HG03558 (cell line): ENCODE measurements around the gene PRR7.

ENCODE experiments used
- ATAC-seq: cut with Tn5 transposase; IDR thresholded peaks from one replicate; pipeline ENCODE4 v1.9.1; 2021; ENCODE audit warnings: moderate number of reproducible peaks; ENCODE audit not compliant: unreplicated experiment; ENCODE audit errors: extremely low read depth

Gene PRR7

GRCh38 chr5:177494346-177495195 is 48.0 kb downstream of the PRR7 start:
- ATAC-seq: no peak

- no peak for ATAC-seq
These were observed 48.8 kb downstream of the PRR7 start for GRCh38 chr5:177495243-177496060.

- ATAC-seq: no peak
These were observed 49.6 kb downstream of the PRR7 start for GRCh38 chr5:177496070-177496726.

GRCh38 chr5:177496727-177497291 is 50.2 kb downstream of the PRR7 start:
- no peak for ATAC-seq

GRCh38 chr5:177497292-177498012 is 50.8 kb downstream of the PRR7 start, which contains the start of gene PDLIM7:
Gene PDLIM7, minus strand, starts transcription at chr5:177497604. Its CDS starts 1,092 bp downstream, at chr5:177496512.
- ATAC-seq: peak; percentile 51

GRCh38 chr5:177498013-177498787 is 51.6 kb downstream of the PRR7 start:
- ATAC-seq: no peak

GRCh38 chr5:177499842-177500241 is 53.2 kb downstream of the PRR7 start:
- no peak for ATAC-seq

- no peak for ATAC-seq
These were observed 54.3 kb downstream of the PRR7 start for GRCh38 chr5:177500685-177501522.

GRCh38 chr5:177501874-177502678 is 55.5 kb downstream of the PRR7 start:
- no peak for ATAC-seq

- ATAC-seq: no peak
These were observed 56.3 kb downstream of the PRR7 start for GRCh38 chr5:177502886-177503285.

- no peak for ATAC-seq
These were observed 56.9 kb downstream of the PRR7 start for GRCh38 chr5:177503351-177504085.

- no peak for ATAC-seq
These were observed 57.8 kb downstream of the PRR7 start for GRCh38 chr5:177504086-177505056.

- ATAC-seq: no peak
These were observed 58.5 kb downstream of the PRR7 start for GRCh38 chr5:177505075-177505474.
